HG03520 (cell line): ENCODE results near the gene BST1.
A peak's percentile ranks its signal among the peaks of the same experiment; 100 is the strongest.

Experiments used
- ATAC-seq: cut with Tn5 transposase; IDR thresholded peaks from one replicate; pipeline ENCODE4 v1.9.1; 2021; ENCODE audit warnings: mild to moderate bottlenecking, moderate library complexity; ENCODE audit not compliant: unreplicated experiment

BST1 gene

GRCh38 chr4:15774020-15774420 lies 71.2 kb downstream of the BST1 start:
- no peak for ATAC-seq

GRCh38 chr4:15776871-15777648 lies 74.2 kb downstream of the BST1 start:
- no peak for ATAC-seq

DNA sequence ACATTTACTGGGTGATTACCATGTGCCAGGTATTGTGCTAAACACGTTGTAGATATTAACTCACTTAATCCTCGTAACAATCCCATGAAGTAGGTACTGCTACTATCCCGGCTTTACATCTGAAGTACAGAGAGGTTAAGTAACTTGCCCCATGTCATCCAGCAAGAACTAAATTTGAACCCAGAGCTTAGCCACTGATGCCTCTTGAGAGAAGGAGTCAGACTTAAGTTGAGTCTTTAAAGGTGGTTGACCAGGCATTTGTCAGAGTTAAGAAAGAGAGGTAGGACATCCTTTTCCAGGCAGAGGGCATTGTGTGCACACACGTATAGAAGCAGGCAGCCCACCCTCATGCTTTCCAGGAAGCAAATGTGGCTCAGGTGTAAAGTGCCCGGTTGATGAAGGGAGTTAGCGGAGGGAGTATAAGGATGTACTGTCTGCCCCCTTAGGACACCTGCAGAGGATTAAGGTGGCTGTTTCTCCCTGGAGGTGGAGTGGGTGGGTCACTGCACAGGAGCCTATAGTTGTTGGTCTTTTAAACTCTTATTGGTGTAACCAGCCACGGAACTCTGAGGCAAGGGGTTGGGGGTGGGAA lies 74.9 kb downstream of the BST1 start:
- ATAC-seq: no peak

GRCh38 chr4:15778289-15779241 lies 75.7 kb downstream of the BST1 start, which contains the start of gene CD38:
Gene CD38 (plus strand): TSS chr4:15778328. CDS start chr4:15778415, 87 bp downstream.
- ATAC-seq: peak; percentile 74

DNA sequence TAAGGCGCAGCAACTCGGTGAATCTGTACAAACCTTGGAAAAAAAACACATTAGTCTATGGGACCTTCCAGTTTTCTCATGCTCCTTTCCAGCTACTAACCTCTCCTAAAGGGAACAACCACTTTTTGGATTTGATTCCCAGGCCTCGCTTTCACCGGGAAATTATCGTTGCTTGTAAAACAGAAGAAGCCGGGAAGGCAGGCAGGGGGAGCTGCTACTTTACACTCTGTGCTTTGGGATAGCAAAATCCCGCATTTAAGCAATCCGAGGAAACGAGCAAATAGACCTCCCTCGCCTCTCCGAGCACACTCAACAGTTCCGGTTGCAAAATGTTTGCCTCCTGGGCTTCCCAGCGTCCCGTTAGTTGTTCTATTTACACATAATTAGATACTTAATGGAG lies 76.4 kb downstream of the BST1 start:
- ATAC-seq: no peak

DNA sequence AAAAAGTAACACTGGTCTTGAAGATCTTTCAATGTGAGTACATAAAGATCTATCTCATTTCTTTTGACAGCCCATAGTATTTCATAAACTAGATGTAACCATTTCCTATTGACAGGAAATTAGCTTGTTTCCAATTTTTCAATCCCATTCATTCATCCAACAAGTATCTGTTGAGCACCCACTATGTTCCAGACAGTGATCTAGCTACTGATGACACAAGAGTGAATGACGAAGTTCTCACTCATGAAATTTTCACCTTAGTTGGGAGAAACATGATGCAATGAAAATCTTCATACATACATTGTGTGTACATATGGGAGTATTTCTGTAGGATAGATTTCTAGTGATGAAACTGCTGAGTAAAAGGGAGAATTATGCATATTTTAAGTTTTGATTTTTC lies 76.9 kb downstream of the BST1 start:
- ATAC-seq: no peak

GRCh38 chr4:15781427-15782095 lies 78.7 kb downstream of the BST1 start:
- ATAC-seq: peak; percentile 29
